Neural cell (in vitro differentiated cells): ENCODE results near the gene PCK1. TPM values are rescaled to one million over a fixed set of nuclear protein-coding genes. Genes with fewer than 3 reads are reported as not detected.

ENCODE experiments used
- H2AFZ ChIP-seq: fragments of 200-600, 300-800 bp; sonication (generic), shearing (Covaris generic); 2 replicates; pipeline ENCODE4 v1.6.0; 2014; ENCODE audit warnings: low read depth, mild to moderate bottlenecking, antibody characterized with exemption, low read length, moderate library complexity
- H3F3A ChIP-seq: fragments of 200-600 bp; shearing (Covaris generic); 2 replicates; pipeline ENCODE4 v1.6.1; 2016; ENCODE audit warnings: mild to moderate bottlenecking, moderate library complexity, mixed read lengths, antibody characterized with exemption, low read length; ENCODE audit not compliant: insufficient read depth, poor library complexity, severe bottlenecking
- H3K27ac ChIP-seq: fragments of 200-600, 300-800 bp; sonication (generic), shearing (Covaris generic); 2 replicates; pipeline ENCODE4 v1.5.1; 2014; ENCODE audit warnings: mild to moderate bottlenecking, low read length, moderate library complexity
- H3K27me3 ChIP-seq: fragments of 300-800, 200-600 bp; sonication (generic), shearing (Covaris generic); 2 replicates; pipeline ENCODE4 v1.6.0; 2014; ENCODE audit warnings: mild to moderate bottlenecking, low read depth, low read length, moderate library complexity; ENCODE audit not compliant: insufficient read depth
- H3K36me3 ChIP-seq: fragments of 300-800, 200-600 bp; sonication (generic), shearing (Covaris generic); 2 replicates; pipeline ENCODE4 v1.5.1; 2014; ENCODE audit warnings: mild to moderate bottlenecking, antibody characterized with exemption, low read length, moderate library complexity; ENCODE audit not compliant: insufficient read depth
- H3K4me2 ChIP-seq: fragments of 300-800, 200-600 bp; sonication (generic), shearing (Covaris generic); 2 replicates; pipeline ENCODE4 v1.6.0; 2014; ENCODE audit warnings: mild to moderate bottlenecking, low read length
- H3K4me3 ChIP-seq: fragments of 300-800, 200-600 bp; sonication (generic), shearing (Covaris generic); 2 replicates; pipeline ENCODE4 v1.5.1; 2014; ENCODE audit warnings: mild to moderate bottlenecking, low read length, moderate library complexity
- H3K79me2 ChIP-seq: fragments of 200-600 bp; shearing (Covaris generic); replicated peaks from 2 replicates; pipeline ENCODE4 v1.6.0; 2014; ENCODE audit warnings: mild to moderate bottlenecking, low read length, moderate library complexity; ENCODE audit not compliant: insufficient read depth
- H3K9ac ChIP-seq: fragments of 300-800, 200-600 bp; sonication (generic), shearing (Covaris generic); 2 replicates; pipeline ENCODE4 v1.6.1; 2016; ENCODE audit warnings: mild to moderate bottlenecking, low read length, mixed read lengths
- H3K9me2 ChIP-seq: fragments of 200-600 bp; shearing (Covaris generic); 2 replicates; pipeline ENCODE4 v1.6.1; 2016; ENCODE audit warnings: mild to moderate bottlenecking, low read length, mixed read lengths; ENCODE audit not compliant: insufficient read depth
- H3K9me3 ChIP-seq: fragments of 200-600, 300-800 bp; sonication (generic), shearing (Covaris generic); 2 replicates; pipeline ENCODE4 v1.6.1; 2016; ENCODE audit warnings: mild to moderate bottlenecking, mixed run types, low read length, moderate library complexity, mixed read lengths
- H4K20me1 ChIP-seq: fragments of 200-600 bp; shearing (Covaris generic); 2 replicates; pipeline ENCODE4 v1.6.1; 2016; ENCODE audit warnings: mild to moderate bottlenecking, mixed run types; ENCODE audit not compliant: insufficient read depth
- EP300 ChIP-seq: fragments of 450-650 bp; conservative IDR thresholded peaks from 2 replicates; pipeline ENCODE4 v1.6.1; 2014; ENCODE audit warnings: antibody characterized with exemption, mild to moderate bottlenecking, moderate library complexity; ENCODE audit not compliant: poor library complexity, severe bottlenecking
- EZH2 ChIP-seq: fragments of 200-600, 300-800 bp; shearing (Covaris generic), sonication (generic); IDR thresholded peaks from 2 replicates; pipeline ENCODE4 v1.6.1; 2014; ENCODE audit warnings: antibody characterized with exemption, low read length, borderline replicate concordance, mild to moderate bottlenecking; ENCODE audit not compliant: insufficient read depth, poor library complexity, severe bottlenecking
- MXI1 ChIP-seq: fragments of 450-650 bp; conservative IDR thresholded peaks from 2 replicates; pipeline ENCODE4 v1.6.1; 2014; ENCODE audit warnings: antibody characterized with exemption, mild to moderate bottlenecking; ENCODE audit not compliant: poor library complexity, severe bottlenecking
- POLR2AphosphoS5 ChIP-seq: IDR thresholded peaks from 2 replicates; pipeline ENCODE4 v1.6.1; 2012
- RAD21 ChIP-seq: fragments of 450-650 bp; conservative IDR thresholded peaks from 2 replicates; pipeline ENCODE4 v1.6.1; 2014; ENCODE audit warnings: antibody characterized with exemption, mild to moderate bottlenecking, moderate library complexity
- SMC3 ChIP-seq: fragments of 450-650 bp; conservative IDR thresholded peaks from 2 replicates; pipeline ENCODE4 v1.6.1; 2014; ENCODE audit warnings: antibody characterized with exemption, mild to moderate bottlenecking, moderate library complexity; ENCODE audit not compliant: poor library complexity
- TAF1 ChIP-seq: IDR thresholded peaks from 2 replicates; pipeline ENCODE4 v1.6.1; 2012; ENCODE audit warnings: low read depth
- polyA plus RNA-seq: library from polyadenylated mRNA; depleted of rRNA; stranded (reverse); fragments of >200 nt; gene quantifications from 2 replicates; pipeline ENCODE4 v1.2.3, GENCODE V29; 2014
- TF ChIP-seq, protein P1 (sequence below): IDR thresholded peaks from 2 replicates; pipeline ENCODE4 v1.6.1; 2012; ENCODE audit warnings: borderline replicate concordance
- TF ChIP-seq, protein P2 (sequence below): fragments of 450-650 bp; IDR thresholded peaks from 2 replicates; pipeline ENCODE4 v1.5.1; 2014; ENCODE audit warnings: antibody characterized with exemption, mild to moderate bottlenecking, moderate library complexity; ENCODE audit not compliant: poor library complexity, severe bottlenecking

Gene PCK1
- polyA plus RNA-seq, 1 donor from 2014 or later, result 0.24 TPM

DNA sequence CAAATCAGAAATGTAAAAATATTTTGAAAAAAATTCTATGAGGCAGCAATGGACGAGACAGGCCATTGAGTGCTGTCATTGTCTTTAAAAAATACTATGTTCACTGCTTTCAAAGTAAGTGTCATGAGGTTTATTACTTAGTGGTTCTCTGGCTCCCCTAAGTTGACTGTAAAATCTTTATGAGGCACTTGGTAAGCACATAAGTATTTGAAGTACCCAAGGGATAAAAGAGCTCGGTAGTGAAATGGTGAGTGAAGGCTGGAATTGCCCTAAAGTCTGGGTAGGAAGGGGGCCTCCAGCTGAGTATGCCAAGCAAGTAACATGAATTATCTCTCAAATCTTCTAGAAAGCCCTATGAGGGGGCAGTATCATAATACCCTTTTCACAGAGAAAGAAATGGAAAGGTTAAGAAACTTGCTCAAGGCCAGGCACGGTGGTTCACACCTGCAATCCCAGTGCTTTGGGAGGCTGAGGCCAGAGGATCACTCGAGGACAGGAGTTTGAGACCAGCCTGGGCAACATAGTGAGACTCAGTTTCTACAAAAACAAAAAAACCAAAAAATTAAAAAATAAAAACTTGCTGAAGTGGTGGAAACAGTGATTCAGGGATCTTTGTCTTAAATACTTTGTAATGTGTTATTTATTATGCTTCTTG is 30.5 kb upstream of the PCK1 start:
- Histone ChIP-seq H3K4me2 (no peak overlapping the region), H4K20me1 (no peaks in the 10 kb centered on the region), H3K36me3 (no peaks in the 10 kb centered on the region), H3K27me3 (no peaks in the 10 kb centered on the region), H3K9me3 (no peaks in the 10 kb centered on the region), H3K9me2 (no peaks in the 10 kb centered on the region), H3K4me3 (no peak overlapping the region), H3K79me2 (no peaks in the 10 kb centered on the region), H3K27ac (no peak overlapping the region), H3F3A (no peaks in the 10 kb centered on the region), H2AFZ (no peak overlapping the region), H3K9ac (no peak overlapping the region)
- TF ChIP-seq MXI1, result no peak
- TF ChIP-seq TAF1, result no peak
- TF ChIP-seq SMC3, result no peak
- TF ChIP-seq, protein P1, sequence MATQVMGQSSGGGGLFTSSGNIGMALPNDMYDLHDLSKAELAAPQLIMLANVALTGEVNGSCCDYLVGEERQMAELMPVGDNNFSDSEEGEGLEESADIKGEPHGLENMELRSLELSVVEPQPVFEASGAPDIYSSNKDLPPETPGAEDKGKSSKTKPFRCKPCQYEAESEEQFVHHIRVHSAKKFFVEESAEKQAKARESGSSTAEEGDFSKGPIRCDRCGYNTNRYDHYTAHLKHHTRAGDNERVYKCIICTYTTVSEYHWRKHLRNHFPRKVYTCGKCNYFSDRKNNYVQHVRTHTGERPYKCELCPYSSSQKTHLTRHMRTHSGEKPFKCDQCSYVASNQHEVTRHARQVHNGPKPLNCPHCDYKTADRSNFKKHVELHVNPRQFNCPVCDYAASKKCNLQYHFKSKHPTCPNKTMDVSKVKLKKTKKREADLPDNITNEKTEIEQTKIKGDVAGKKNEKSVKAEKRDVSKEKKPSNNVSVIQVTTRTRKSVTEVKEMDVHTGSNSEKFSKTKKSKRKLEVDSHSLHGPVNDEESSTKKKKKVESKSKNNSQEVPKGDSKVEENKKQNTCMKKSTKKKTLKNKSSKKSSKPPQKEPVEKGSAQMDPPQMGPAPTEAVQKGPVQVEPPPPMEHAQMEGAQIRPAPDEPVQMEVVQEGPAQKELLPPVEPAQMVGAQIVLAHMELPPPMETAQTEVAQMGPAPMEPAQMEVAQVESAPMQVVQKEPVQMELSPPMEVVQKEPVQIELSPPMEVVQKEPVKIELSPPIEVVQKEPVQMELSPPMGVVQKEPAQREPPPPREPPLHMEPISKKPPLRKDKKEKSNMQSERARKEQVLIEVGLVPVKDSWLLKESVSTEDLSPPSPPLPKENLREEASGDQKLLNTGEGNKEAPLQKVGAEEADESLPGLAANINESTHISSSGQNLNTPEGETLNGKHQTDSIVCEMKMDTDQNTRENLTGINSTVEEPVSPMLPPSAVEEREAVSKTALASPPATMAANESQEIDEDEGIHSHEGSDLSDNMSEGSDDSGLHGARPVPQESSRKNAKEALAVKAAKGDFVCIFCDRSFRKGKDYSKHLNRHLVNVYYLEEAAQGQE, result no peak
- no peak for TF ChIP-seq POLR2AphosphoS5
- TF ChIP-seq RAD21, result no peak
- TF ChIP-seq, protein P2, sequence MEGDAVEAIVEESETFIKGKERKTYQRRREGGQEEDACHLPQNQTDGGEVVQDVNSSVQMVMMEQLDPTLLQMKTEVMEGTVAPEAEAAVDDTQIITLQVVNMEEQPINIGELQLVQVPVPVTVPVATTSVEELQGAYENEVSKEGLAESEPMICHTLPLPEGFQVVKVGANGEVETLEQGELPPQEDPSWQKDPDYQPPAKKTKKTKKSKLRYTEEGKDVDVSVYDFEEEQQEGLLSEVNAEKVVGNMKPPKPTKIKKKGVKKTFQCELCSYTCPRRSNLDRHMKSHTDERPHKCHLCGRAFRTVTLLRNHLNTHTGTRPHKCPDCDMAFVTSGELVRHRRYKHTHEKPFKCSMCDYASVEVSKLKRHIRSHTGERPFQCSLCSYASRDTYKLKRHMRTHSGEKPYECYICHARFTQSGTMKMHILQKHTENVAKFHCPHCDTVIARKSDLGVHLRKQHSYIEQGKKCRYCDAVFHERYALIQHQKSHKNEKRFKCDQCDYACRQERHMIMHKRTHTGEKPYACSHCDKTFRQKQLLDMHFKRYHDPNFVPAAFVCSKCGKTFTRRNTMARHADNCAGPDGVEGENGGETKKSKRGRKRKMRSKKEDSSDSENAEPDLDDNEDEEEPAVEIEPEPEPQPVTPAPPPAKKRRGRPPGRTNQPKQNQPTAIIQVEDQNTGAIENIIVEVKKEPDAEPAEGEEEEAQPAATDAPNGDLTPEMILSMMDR, result no peak
- no peak for TF ChIP-seq EP300
- no peak for TF ChIP-seq EZH2

DNA sequence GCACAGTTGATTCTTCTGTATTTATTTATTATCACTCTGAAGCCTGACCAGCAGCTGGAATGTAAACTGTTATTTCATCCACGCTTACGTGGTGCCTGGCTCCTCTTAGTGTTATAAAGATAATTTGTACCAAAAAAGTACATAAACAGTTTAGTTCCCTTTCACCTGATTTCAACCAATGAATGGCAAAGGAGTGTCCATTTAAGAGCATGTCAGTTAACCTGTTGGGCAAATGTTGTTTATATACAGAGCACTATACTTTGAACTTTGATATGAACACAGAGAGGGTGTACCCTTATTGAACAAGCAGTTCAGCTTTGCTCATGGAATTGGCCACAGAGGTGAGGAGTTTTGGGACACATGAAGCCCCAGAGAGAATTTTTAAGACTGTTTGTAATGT is 28.8 kb upstream of the PCK1 start:
- no peak overlapping the region for H3K27ac ChIP-seq
- TF ChIP-seq EP300 (no peak), POLR2AphosphoS5 (no peak)

More for the DNA sequence above, 28.8 kb upstream of the PCK1 start:
- H3K4me3 ChIP-seq, result no peak overlapping the region
- H3F3A ChIP-seq, result no peaks in the 10 kb centered on the region
- no peak overlapping the region for H3K9ac ChIP-seq
- H3K79me2 ChIP-seq, result no peaks in the 10 kb centered on the region
- H3K4me2 ChIP-seq, result no peak overlapping the region
- H3K27me3 ChIP-seq, result no peaks in the 10 kb centered on the region
- H3K9me2 ChIP-seq, result no peaks in the 10 kb centered on the region
- H3K36me3 ChIP-seq, result no peaks in the 10 kb centered on the region
- no peaks in the 10 kb centered on the region for H4K20me1 ChIP-seq
- no peak overlapping the region for H2AFZ ChIP-seq
- no peaks in the 10 kb centered on the region for H3K9me3 ChIP-seq
